H9 (cell line): Measurements from ENCODE around the gene LIPC. TPM values are rescaled to one million over a fixed set of nuclear protein-coding genes. Genes with fewer than 3 reads are reported as not detected.

Experiments used
- DNase-seq: peaks from one replicate; pipeline ENCODE4 v3.0.0-alpha.2; 2017
- H2AFZ ChIP-seq: one replicate; pipeline ENCODE4 v1.6.1; 2013; ENCODE audit warnings: mild to moderate bottlenecking, low read length, control low read depth, moderate library complexity
- H2AK5ac ChIP-seq: 2 replicates; pipeline ENCODE4 v1.6.1; 2013; ENCODE audit warnings: low read length, control low read depth, mixed read lengths; ENCODE audit not compliant: insufficient read length
- H2BK120ac ChIP-seq: one replicate; pipeline ENCODE4 v1.6.1; 2013; ENCODE audit warnings: low read depth, mild to moderate bottlenecking, low read length, control low read depth, inconsistent platforms; ENCODE audit not compliant: poor library complexity, severe bottlenecking
- H2BK12ac ChIP-seq: 2 replicates; pipeline ENCODE4 v1.6.1; 2013; ENCODE audit warnings: low read length, control low read depth, mixed read lengths, low read depth; ENCODE audit not compliant: insufficient read length
- H2BK15ac ChIP-seq: 2 replicates; pipeline ENCODE4 v1.6.1; 2013; ENCODE audit warnings: low read depth, low read length, control low read depth
- H2BK20ac ChIP-seq: one replicate; pipeline ENCODE4 v1.6.1; 2013; ENCODE audit warnings: low read depth, mild to moderate bottlenecking, low read length, control low read depth, inconsistent platforms; ENCODE audit not compliant: poor library complexity, severe bottlenecking
- H2BK5ac ChIP-seq: 2 replicates; pipeline ENCODE4 v1.6.1; 2013; ENCODE audit warnings: low read length, control low read depth, mixed read lengths; ENCODE audit not compliant: insufficient read length
- H3K14ac ChIP-seq: 2 replicates; pipeline ENCODE4 v1.6.1; 2013; ENCODE audit warnings: low read length, control low read depth; ENCODE audit not compliant: insufficient read depth
- H3K18ac ChIP-seq: 2 replicates; pipeline ENCODE4 v1.6.1; 2013; ENCODE audit warnings: low read depth, mild to moderate bottlenecking, mixed read lengths, low read length, control low read depth; ENCODE audit not compliant: insufficient read length
- H3K23ac ChIP-seq: 2 replicates; pipeline ENCODE4 v1.6.1; 2013; ENCODE audit warnings: low read length, control low read depth, mixed read lengths, low read depth; ENCODE audit not compliant: insufficient read length
- H3K23me2 ChIP-seq: 2 replicates; pipeline ENCODE4 v1.6.1; 2013; ENCODE audit warnings: low read depth, mild to moderate bottlenecking, mixed read lengths, low read length, control low read depth; ENCODE audit not compliant: insufficient read length, poor library complexity, severe bottlenecking
- H3K27ac ChIP-seq: 2 replicates; pipeline ENCODE4 v1.5.1; 2013; ENCODE audit warnings: low read length, control low read depth, mixed read lengths, low read depth; ENCODE audit not compliant: insufficient read length
- H3K27me3 ChIP-seq: 2 replicates; pipeline ENCODE4 v1.6.1; 2013; ENCODE audit warnings: low read length, control low read depth, inconsistent platforms; ENCODE audit not compliant: insufficient read depth
- H3K4ac ChIP-seq: 2 replicates; pipeline ENCODE4 v1.6.1; 2013; ENCODE audit warnings: low read depth, mild to moderate bottlenecking, control low read depth, inconsistent platforms, low read length, moderate library complexity
- H3K4me1 ChIP-seq: 2 replicates; pipeline ENCODE4 v1.6.1; 2013; ENCODE audit warnings: low read length, control low read depth, inconsistent platforms; ENCODE audit not compliant: insufficient read depth
- H3K4me2 ChIP-seq: 2 replicates; pipeline ENCODE4 v1.6.1; 2013; ENCODE audit warnings: low read length, control low read depth, mixed read lengths; ENCODE audit not compliant: insufficient read length, insufficient read depth
- H3K56ac ChIP-seq: 2 replicates; pipeline ENCODE4 v1.6.1; 2013; ENCODE audit warnings: low read depth, mild to moderate bottlenecking, mixed read lengths, low read length, control low read depth; ENCODE audit not compliant: insufficient read length
- H3K79me1 ChIP-seq: 2 replicates; pipeline ENCODE4 v1.6.1; 2013; ENCODE audit warnings: low read depth, mild to moderate bottlenecking, moderate library complexity, low read length, control low read depth, inconsistent platforms; ENCODE audit not compliant: insufficient read depth, poor library complexity, severe bottlenecking
- H3K79me2 ChIP-seq: 2 replicates; pipeline ENCODE4 v1.6.1; 2013; ENCODE audit warnings: low read length, control low read depth, inconsistent platforms; ENCODE audit not compliant: insufficient read depth
- H3K9ac ChIP-seq: 2 replicates; pipeline ENCODE4 v1.6.1; 2013; ENCODE audit warnings: low read length, control low read depth, mixed read lengths; ENCODE audit not compliant: insufficient read length; ENCODE audit errors: extremely low read depth
- H3K9me3 ChIP-seq: one replicate; pipeline ENCODE4 v1.6.1; 2013; ENCODE audit warnings: low read depth, low read length, inconsistent platforms; ENCODE audit not compliant: control insufficient read depth
- H3T11ph ChIP-seq: one replicate; pipeline ENCODE4 v1.6.1; 2013; ENCODE audit warnings: mild to moderate bottlenecking, low read length, control low read depth, inconsistent platforms
- H4K20me1 ChIP-seq: one replicate; pipeline ENCODE4 v1.6.1; 2013; ENCODE audit not compliant: control insufficient read depth, insufficient read length, insufficient read depth
- H4K5ac ChIP-seq: 2 replicates; pipeline ENCODE4 v1.6.1; 2013; ENCODE audit warnings: low read depth, mild to moderate bottlenecking, mixed read lengths, low read length, control low read depth; ENCODE audit not compliant: insufficient read length
- H4K8ac ChIP-seq: replicated peaks from 2 replicates; pipeline ENCODE4 v1.6.1; 2013; ENCODE audit warnings: low read length, control low read depth, mixed read lengths, low read depth; ENCODE audit not compliant: insufficient read length
- H4K91ac ChIP-seq: 2 replicates; pipeline ENCODE4 v1.6.1; 2013; ENCODE audit warnings: low read depth, mild to moderate bottlenecking, moderate library complexity, mixed read lengths, low read length, control low read depth; ENCODE audit not compliant: insufficient read length
- H3K27ac Mint-ChIP-seq, 3 experiments: 2 replicates in 2 of 3; 3 replicates in 1 of 3; pipeline ENCODE4 v1.8.0; 2020 to 2021; ENCODE audit warnings: mixed read lengths in 3 of 3, mild to moderate bottlenecking in 1 of 3, moderate library complexity in 1 of 3
- H3K27me3 Mint-ChIP-seq: 2 replicates; pipeline ENCODE4 v1.8.0; 2021; ENCODE audit warnings: low read depth, mild to moderate bottlenecking, moderate library complexity, mixed read lengths
- H3K36me3 Mint-ChIP-seq, 3 experiments: 2 replicates in 2 of 3; 3 replicates in 1 of 3; pipeline ENCODE4 v1.8.0; 2020 to 2021; ENCODE audit warnings: low read depth in 3 of 3, mixed read lengths in 3 of 3; ENCODE audit not compliant: insufficient read depth in 1 of 3
- H3K4me1 Mint-ChIP-seq, 2 experiments: 2 replicates each; pipeline ENCODE4 v1.8.0; 2020; ENCODE audit warnings: mixed read lengths in 2 of 2
- H3K4me3 Mint-ChIP-seq, 2 experiments: 2 replicates in 1 of 2; 3 replicates in 1 of 2; pipeline ENCODE4 v1.8.0; 2020 to 2021; ENCODE audit warnings: mild to moderate bottlenecking in 2 of 2, mixed read lengths in 2 of 2, moderate library complexity in 1 of 2
- H3K9me3 Mint-ChIP-seq, 2 experiments: 2 replicates in 1 of 2; 3 replicates in 1 of 2; pipeline ENCODE4 v1.8.0; 2020; ENCODE audit warnings: mild to moderate bottlenecking in 2 of 2, mixed read lengths in 2 of 2, moderate library complexity in 1 of 2
- WGBS: extraction: QIAGEN DNeasy Blood & Tissue Kit; methylation state at CpG from one replicate; pipeline ENCODE4 v1.1.7; 2013; ENCODE audit warnings: missing lambda C conversion rate, low lambda C conversion rate, mixed read lengths; ENCODE audit not compliant: insufficient read length; ENCODE audit errors: extremely low coverage; 5-methylcytosine and 5-hydroxymethylcytosine counted together
- total RNA-seq: library from RNA; stranded (reverse); gene quantifications from 2 replicates; pipeline ENCODE4 v1.2.1, GENCODE V29; 2021
- TF ChIP-seq, protein P1 (sequence below): fragments of 200-600 bp; sonication (generic); conservative IDR thresholded peaks from 3 replicates; pipeline ENCODE4 v1.8.0; 2021; ENCODE audit warnings: antibody characterized with exemption, mild to moderate bottlenecking

The LIPC gene
- total RNA-seq, 1 experiment from 2014 or later, result not detected

DNA sequence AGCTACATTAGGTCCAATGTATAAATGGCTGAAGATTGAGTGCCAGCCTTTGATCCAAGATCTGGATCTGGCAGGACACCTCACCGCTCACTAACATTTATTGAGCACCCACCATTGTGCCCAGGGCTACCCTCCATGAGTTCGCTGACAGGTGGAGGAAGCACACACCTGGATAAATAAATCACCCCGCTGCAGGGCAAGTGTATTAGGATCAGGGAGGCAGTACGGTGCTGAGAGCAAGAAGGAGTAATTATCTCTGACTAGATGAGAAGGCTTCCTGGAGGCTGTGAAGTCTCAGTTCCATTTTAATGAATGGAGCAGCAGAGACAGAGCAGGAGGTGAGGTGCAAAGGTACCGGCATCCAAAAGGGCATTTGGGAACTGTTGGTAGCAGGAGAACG is 104.1 kb downstream of the LIPC start:
- H2BK120ac ChIP-seq, result no peak overlapping the region
- peaks cover 3 to 19% of the 10 kb centered on the region in 2 experiments for H3K4me1 Mint-ChIP-seq
- no peaks in the 10 kb centered on the region for H3K79me2 ChIP-seq
- H3K27me3 ChIP-seq, result no peaks in the 10 kb centered on the region
- no CpG with 5 or more reads among the region's 6 CpGs for WGBS
- no peak overlapping the region for H3K56ac ChIP-seq
- no peak overlapping the region for H4K5ac ChIP-seq
- no peak overlapping the region for H3K14ac ChIP-seq
- H2BK20ac ChIP-seq, result no peak overlapping the region
- H3K9me3 ChIP-seq, result no peaks in the 10 kb centered on the region
- H4K20me1 ChIP-seq, result no peaks in the 10 kb centered on the region
- no peak overlapping the region for H3K4me3 Mint-ChIP-seq
- no peak overlapping the region for H2AK5ac ChIP-seq
- H3K9ac ChIP-seq, result no peak overlapping the region
- no peaks in the 10 kb centered on the region for H3K4me1 ChIP-seq
- H3K4me2 ChIP-seq, result no peak overlapping the region
- H3K9me3 Mint-ChIP-seq, result no peaks in the 10 kb centered on the region
- no peak overlapping the region for H4K91ac ChIP-seq
- no peaks in the 10 kb centered on the region for H3K36me3 Mint-ChIP-seq
- no peak overlapping the region for H2BK15ac ChIP-seq
- no peak overlapping the region for H3K23ac ChIP-seq
- H3K18ac ChIP-seq, result no peak overlapping the region
- H3K23me2 ChIP-seq, result no peaks in the 10 kb centered on the region
- no peak overlapping the region for H2AFZ ChIP-seq
- no peak overlapping the region for H3K27ac Mint-ChIP-seq
- H4K8ac ChIP-seq, result no peak overlapping the region
- H2BK5ac ChIP-seq, result no peak overlapping the region
- no peak overlapping the region for H3K27ac ChIP-seq
- H3K4ac ChIP-seq, result no peak overlapping the region
- no peaks in the 10 kb centered on the region for H3K79me1 ChIP-seq
- H3T11ph ChIP-seq, result no peak overlapping the region
- TF ChIP-seq, protein P1, sequence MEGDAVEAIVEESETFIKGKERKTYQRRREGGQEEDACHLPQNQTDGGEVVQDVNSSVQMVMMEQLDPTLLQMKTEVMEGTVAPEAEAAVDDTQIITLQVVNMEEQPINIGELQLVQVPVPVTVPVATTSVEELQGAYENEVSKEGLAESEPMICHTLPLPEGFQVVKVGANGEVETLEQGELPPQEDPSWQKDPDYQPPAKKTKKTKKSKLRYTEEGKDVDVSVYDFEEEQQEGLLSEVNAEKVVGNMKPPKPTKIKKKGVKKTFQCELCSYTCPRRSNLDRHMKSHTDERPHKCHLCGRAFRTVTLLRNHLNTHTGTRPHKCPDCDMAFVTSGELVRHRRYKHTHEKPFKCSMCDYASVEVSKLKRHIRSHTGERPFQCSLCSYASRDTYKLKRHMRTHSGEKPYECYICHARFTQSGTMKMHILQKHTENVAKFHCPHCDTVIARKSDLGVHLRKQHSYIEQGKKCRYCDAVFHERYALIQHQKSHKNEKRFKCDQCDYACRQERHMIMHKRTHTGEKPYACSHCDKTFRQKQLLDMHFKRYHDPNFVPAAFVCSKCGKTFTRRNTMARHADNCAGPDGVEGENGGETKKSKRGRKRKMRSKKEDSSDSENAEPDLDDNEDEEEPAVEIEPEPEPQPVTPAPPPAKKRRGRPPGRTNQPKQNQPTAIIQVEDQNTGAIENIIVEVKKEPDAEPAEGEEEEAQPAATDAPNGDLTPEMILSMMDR, result no peak
- H2BK12ac ChIP-seq, result no peak overlapping the region
- DNase-seq, result no peak
- H3K27me3 Mint-ChIP-seq, result no peaks in the 10 kb centered on the region
